Neural crest cell (in vitro differentiated cells): Measurements from ENCODE around the gene ESYT3. TPM values are rescaled to one million over a fixed set of nuclear protein-coding genes. Genes with fewer than 3 reads are reported as not detected.

Experiments
- DNase-seq: peaks from one replicate; pipeline ENCODE4 v3.0.0; 2021; ENCODE audit warnings: low read depth, mixed read lengths, low spot score
- H3K27ac Mint-ChIP-seq: one replicate; pipeline ENCODE4 v1.8.0; 2021; ENCODE audit warnings: mild to moderate bottlenecking, mixed read lengths; ENCODE audit not compliant: unreplicated experiment
- H3K27me3 Mint-ChIP-seq: 2 replicates; pipeline ENCODE4 v1.8.0; 2021; ENCODE audit warnings: low read depth, mild to moderate bottlenecking, mixed read lengths
- H3K36me3 Mint-ChIP-seq: 2 replicates; pipeline ENCODE4 v1.8.0; 2021; ENCODE audit warnings: low read depth, mild to moderate bottlenecking, mixed read lengths
- H3K4me1 Mint-ChIP-seq: 2 replicates; pipeline ENCODE4 v1.8.0; 2021; ENCODE audit warnings: mixed read lengths
- H3K4me3 Mint-ChIP-seq: one replicate; pipeline ENCODE4 v1.8.0; 2021; ENCODE audit warnings: mild to moderate bottlenecking, mixed read lengths
- H3K9me3 Mint-ChIP-seq: 2 replicates; pipeline ENCODE4 v1.8.0; 2021; ENCODE audit warnings: mixed read lengths
- total RNA-seq: library from RNA; stranded (reverse); gene quantifications from 2 replicates; pipeline ENCODE4 v1.2.1, GENCODE V29; 2021
- TF ChIP-seq, protein P1 (sequence below): fragments of 200-600 bp; sonication (generic); conservative IDR thresholded peaks from 2 replicates; pipeline ENCODE4 v1.5.0; 2021; ENCODE audit warnings: antibody characterized with exemption, mild to moderate bottlenecking

The ESYT3 gene
- total RNA-seq, 1 donor from 2014 or later, result 0.44 TPM

DNA sequence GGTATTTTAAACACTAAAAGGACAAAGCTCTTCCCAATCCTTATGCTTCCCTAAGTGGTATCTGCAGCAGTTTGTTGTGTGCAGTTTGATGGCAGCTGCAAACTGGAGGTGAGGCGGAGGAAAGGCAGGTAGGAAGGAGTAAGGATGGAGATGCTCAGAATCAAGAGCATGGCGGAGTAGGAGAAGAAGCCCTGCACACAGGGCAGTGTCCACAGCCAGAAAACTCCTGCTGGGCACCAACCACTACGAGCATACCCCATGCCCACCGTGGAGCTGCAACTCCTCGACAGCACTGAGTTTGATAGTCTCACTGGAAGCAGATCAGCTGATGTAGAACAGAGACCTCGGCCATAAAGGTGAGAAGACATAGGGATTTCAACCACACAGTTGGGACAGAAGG, 30.3 kb upstream of the ESYT3 start:
- no peak for DNase-seq
- no peaks in the 10 kb centered on the region for H3K4me1 Mint-ChIP-seq
- TF ChIP-seq, protein P1, sequence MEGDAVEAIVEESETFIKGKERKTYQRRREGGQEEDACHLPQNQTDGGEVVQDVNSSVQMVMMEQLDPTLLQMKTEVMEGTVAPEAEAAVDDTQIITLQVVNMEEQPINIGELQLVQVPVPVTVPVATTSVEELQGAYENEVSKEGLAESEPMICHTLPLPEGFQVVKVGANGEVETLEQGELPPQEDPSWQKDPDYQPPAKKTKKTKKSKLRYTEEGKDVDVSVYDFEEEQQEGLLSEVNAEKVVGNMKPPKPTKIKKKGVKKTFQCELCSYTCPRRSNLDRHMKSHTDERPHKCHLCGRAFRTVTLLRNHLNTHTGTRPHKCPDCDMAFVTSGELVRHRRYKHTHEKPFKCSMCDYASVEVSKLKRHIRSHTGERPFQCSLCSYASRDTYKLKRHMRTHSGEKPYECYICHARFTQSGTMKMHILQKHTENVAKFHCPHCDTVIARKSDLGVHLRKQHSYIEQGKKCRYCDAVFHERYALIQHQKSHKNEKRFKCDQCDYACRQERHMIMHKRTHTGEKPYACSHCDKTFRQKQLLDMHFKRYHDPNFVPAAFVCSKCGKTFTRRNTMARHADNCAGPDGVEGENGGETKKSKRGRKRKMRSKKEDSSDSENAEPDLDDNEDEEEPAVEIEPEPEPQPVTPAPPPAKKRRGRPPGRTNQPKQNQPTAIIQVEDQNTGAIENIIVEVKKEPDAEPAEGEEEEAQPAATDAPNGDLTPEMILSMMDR, result no peak
- H3K27ac Mint-ChIP-seq, result no peak overlapping the region
- no peak overlapping the region for H3K4me3 Mint-ChIP-seq
- no peaks in the 10 kb centered on the region for H3K27me3 Mint-ChIP-seq
- H3K36me3 Mint-ChIP-seq, result peaks cover 16% of the 10 kb centered on the region
- H3K9me3 Mint-ChIP-seq, result no peaks in the 10 kb centered on the region

GRCh38 chr3:138405001-138405400, 29.4 kb upstream of the ESYT3 start:
- no peaks in the 10 kb centered on the region for H3K9me3 Mint-ChIP-seq
- peaks cover 16% of the 10 kb centered on the region for H3K36me3 Mint-ChIP-seq
- DNase-seq, result no peak
- no peaks in the 10 kb centered on the region for H3K27me3 Mint-ChIP-seq
- no peak overlapping the region for H3K27ac Mint-ChIP-seq
- H3K4me3 Mint-ChIP-seq, result no peak overlapping the region
- no peaks in the 10 kb centered on the region for H3K4me1 Mint-ChIP-seq
- TF ChIP-seq, protein P1, result no peak

DNA sequence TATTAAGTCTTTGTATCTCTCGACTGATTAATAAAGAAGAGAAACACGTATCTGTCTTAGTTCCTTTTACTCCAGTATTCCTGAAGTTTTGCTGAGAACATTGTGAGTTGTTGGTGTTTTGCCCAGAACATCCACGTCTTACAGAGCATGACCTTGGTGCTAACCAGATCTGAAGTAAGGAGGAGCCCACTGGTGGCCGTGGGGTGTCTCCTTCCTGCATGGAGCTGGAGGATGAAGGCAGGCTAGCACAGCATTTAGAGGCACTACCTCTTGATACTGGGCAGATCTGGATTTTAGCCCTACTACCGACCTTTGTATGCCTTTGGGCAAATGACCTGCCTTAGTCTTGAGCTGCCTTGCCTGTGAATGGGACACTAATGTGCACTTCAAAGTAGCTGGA, 28.9 kb upstream of the ESYT3 start:
- DNase-seq, result no peak
- TF ChIP-seq, protein P1, result no peak
- H3K27ac Mint-ChIP-seq, result no peak overlapping the region
- H3K27me3 Mint-ChIP-seq, result no peaks in the 10 kb centered on the region
- no peak overlapping the region for H3K4me3 Mint-ChIP-seq
- no peaks in the 10 kb centered on the region for H3K4me1 Mint-ChIP-seq
- H3K36me3 Mint-ChIP-seq, result peaks cover 16% of the 10 kb centered on the region
- H3K9me3 Mint-ChIP-seq, result no peaks in the 10 kb centered on the region

GRCh38 chr3:138406606-138407005, 27.8 kb upstream of the ESYT3 start:
- no peak for DNase-seq
- no peak overlapping the region for H3K4me3 Mint-ChIP-seq
- H3K36me3 Mint-ChIP-seq, result peaks cover 10% of the 10 kb centered on the region
- no peaks in the 10 kb centered on the region for H3K9me3 Mint-ChIP-seq
- no peak overlapping the region for H3K27ac Mint-ChIP-seq
- TF ChIP-seq, protein P1, result no peak
- H3K4me1 Mint-ChIP-seq, result no peaks in the 10 kb centered on the region
- no peaks in the 10 kb centered on the region for H3K27me3 Mint-ChIP-seq

GRCh38 chr3:138407236-138407907, 27.0 kb upstream of the ESYT3 start:
- no peaks in the 10 kb centered on the region for H3K27me3 Mint-ChIP-seq
- no peaks in the 10 kb centered on the region for H3K4me1 Mint-ChIP-seq
- no peak overlapping the region for H3K27ac Mint-ChIP-seq
- TF ChIP-seq, protein P1, result no peak
- H3K9me3 Mint-ChIP-seq, result no peaks in the 10 kb centered on the region
- H3K36me3 Mint-ChIP-seq, result peaks cover 10% of the 10 kb centered on the region
- H3K4me3 Mint-ChIP-seq, result no peak overlapping the region
- DNase-seq, result no peak
